ENCODE data around the gene ANP32A. TPM values are rescaled to one million over a fixed set of nuclear protein-coding genes. Genes with fewer than 3 reads are reported as not detected.

Gene ANP32A
- total RNA-seq, 4 donors from 2014 or later: 33.1 to 65.1 (median 41.1) TPM

- H3K36me3 ChIP-seq: no peaks in the 10 kb centered on the region
- H3K27me3 ChIP-seq: no peaks in the 10 kb centered on the region
- peaks cover 0 to 67% (median 31%) of the 10 kb centered on the region in 4 donors for H3K4me1 ChIP-seq
- no peak overlapping the region for H3K4me3 ChIP-seq
- WGBS, 2 donors: 97 to 100% methylated on average over 1 of the region's 1 CpG
- no peaks in the 10 kb centered on the region for H3K9me3 ChIP-seq
- no peak for TF ChIP-seq EP300 (IDR thresholded peaks at IDR 0.05)
- no peak for TF ChIP-seq POLR2A (IDR thresholded peaks at IDR 0.05)
- TF ChIP-seq, protein P1, sequence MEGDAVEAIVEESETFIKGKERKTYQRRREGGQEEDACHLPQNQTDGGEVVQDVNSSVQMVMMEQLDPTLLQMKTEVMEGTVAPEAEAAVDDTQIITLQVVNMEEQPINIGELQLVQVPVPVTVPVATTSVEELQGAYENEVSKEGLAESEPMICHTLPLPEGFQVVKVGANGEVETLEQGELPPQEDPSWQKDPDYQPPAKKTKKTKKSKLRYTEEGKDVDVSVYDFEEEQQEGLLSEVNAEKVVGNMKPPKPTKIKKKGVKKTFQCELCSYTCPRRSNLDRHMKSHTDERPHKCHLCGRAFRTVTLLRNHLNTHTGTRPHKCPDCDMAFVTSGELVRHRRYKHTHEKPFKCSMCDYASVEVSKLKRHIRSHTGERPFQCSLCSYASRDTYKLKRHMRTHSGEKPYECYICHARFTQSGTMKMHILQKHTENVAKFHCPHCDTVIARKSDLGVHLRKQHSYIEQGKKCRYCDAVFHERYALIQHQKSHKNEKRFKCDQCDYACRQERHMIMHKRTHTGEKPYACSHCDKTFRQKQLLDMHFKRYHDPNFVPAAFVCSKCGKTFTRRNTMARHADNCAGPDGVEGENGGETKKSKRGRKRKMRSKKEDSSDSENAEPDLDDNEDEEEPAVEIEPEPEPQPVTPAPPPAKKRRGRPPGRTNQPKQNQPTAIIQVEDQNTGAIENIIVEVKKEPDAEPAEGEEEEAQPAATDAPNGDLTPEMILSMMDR (IDR thresholded peaks at IDR 0.05): no peak
- no peak overlapping the region for H3K27ac ChIP-seq
- DNase-seq (ENCODE audit: low spot score in 2 of 2): no peak
Measured at GRCh38 chr15:68800875-68801274, 19.8 kb downstream of the ANP32A start.

- 33 to 46% methylated on average over 9 of the region's 9 CpGs for WGBS, 2 donors
- H3K4me3 ChIP-seq: no peak overlapping the region
- peak overlapping the region in 3 of 4 donors; percentile 29 to 88 (median 83) for H3K27ac ChIP-seq
- peaks cover 2 to 90% (median 53%) of the 10 kb centered on the region in 4 donors for H3K4me1 ChIP-seq
- DNase-seq (ENCODE audit: low spot score in 2 of 2): no peak
- TF ChIP-seq, protein P1 (IDR thresholded peaks at IDR 0.05): no peak
- TF ChIP-seq EP300 (IDR thresholded peaks at IDR 0.05) (no peak), POLR2A (IDR thresholded peaks at IDR 0.05) (no peak)
- no peaks in the 10 kb centered on the region for H3K27me3 ChIP-seq
- no peaks in the 10 kb centered on the region for H3K9me3 ChIP-seq
- no peaks in the 10 kb centered on the region for H3K36me3 ChIP-seq
Measured at GRCh38 chr15:68798346-68799094, 22.2 kb downstream of the ANP32A start.

GRCh38 chr15:68797599-68798345 lies 22.9 kb downstream of the ANP32A start:
- H3K27me3 ChIP-seq: no peaks in the 10 kb centered on the region
- H3K27ac ChIP-seq: peak overlapping the region; percentile 26 to 88 (median 60)
- no peaks in the 10 kb centered on the region for H3K9me3 ChIP-seq
- 20 to 28% methylated on average over 6 of the region's 6 CpGs for WGBS, 2 donors
- H3K4me1 ChIP-seq: peaks cover 2 to 92% (median 57%) of the 10 kb centered on the region in 4 donors
- H3K36me3 ChIP-seq: no peaks in the 10 kb centered on the region
- TF ChIP-seq EP300 (IDR thresholded peaks at IDR 0.05): peak in 1 of 2 donors; percentile 35
- no peak for TF ChIP-seq POLR2A (IDR thresholded peaks at IDR 0.05)
- DNase-seq (ENCODE audit: low spot score in 2 of 2): no peak
- H3K4me3 ChIP-seq: no peak overlapping the region

- H3K27ac ChIP-seq: peak overlapping the region; percentile 26 to 88 (median 60)
- TF ChIP-seq POLR2A (IDR thresholded peaks at IDR 0.05): no peak
- TF ChIP-seq EP300 (IDR thresholded peaks at IDR 0.05): no peak
- TF ChIP-seq, protein P1 (IDR thresholded peaks at IDR 0.05): no peak
- no peaks in the 10 kb centered on the region for H3K27me3 ChIP-seq
- H3K36me3 ChIP-seq: no peaks in the 10 kb centered on the region
- WGBS, 2 donors: 30 to 39% methylated on average over 3 of the region's 3 CpGs
- no peaks in the 10 kb centered on the region for H3K9me3 ChIP-seq
- DNase-seq (ENCODE audit: low spot score in 2 of 2): no peak
- H3K4me3 ChIP-seq: no peak overlapping the region
- peaks cover 2 to 93% (median 63%) of the 10 kb centered on the region in 4 donors for H3K4me1 ChIP-seq
Measured at GRCh38 chr15:68797191-68797590, 23.5 kb downstream of the ANP32A start.

DNA sequence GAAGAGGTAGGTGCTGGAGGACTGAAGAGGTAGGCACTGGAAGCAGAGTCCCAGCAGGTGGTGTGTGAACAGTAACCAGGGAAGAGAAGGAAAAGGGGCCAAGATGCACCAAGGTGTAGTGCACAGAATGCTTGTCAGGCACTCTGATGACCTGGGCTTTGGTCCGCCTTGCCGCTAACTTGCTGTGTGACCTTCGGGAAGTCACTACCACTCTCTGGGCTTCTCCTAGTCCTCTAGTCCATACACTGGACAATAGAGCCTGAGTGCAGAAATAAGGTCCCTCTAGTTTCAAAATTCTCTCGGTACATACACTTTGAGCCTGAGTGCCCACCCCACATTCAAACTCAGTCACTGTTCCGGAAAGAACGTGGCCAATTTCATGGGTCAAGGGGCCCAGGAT lies 24.1 kb downstream of the ANP32A start:
- no peaks in the 10 kb centered on the region for H3K36me3 ChIP-seq
- H3K4me1 ChIP-seq: peaks cover 2 to 93% (median 66%) of the 10 kb centered on the region in 4 donors
- H3K9me3 ChIP-seq: no peaks in the 10 kb centered on the region
- H3K4me3 ChIP-seq: no peak overlapping the region
- TF ChIP-seq, protein P1 (IDR thresholded peaks at IDR 0.05): no peak
- TF ChIP-seq EP300 (IDR thresholded peaks at IDR 0.05) (no peak), POLR2A (IDR thresholded peaks at IDR 0.05) (no peak)
- no peaks in the 10 kb centered on the region for H3K27me3 ChIP-seq
- 81% methylated on average over 6 of the region's 6 CpGs for WGBS, 2 donors
- peak overlapping the region in 3 of 4 donors; percentile 37 to 88 (median 83) for H3K27ac ChIP-seq
- DNase-seq (ENCODE audit: low spot score in 2 of 2): no peak
